HG03097 (cell line): ENCODE measurements around the gene EFR3B.

Experiments
- ATAC-seq: cut with Tn5 transposase; IDR thresholded peaks from one replicate; pipeline ENCODE4 v1.9.1; 2021; ENCODE audit not compliant: unreplicated experiment, low FRiP score

Gene EFR3B

GRCh38 chr2:25176541-25177181 lies 134.8 kb downstream of the EFR3B start:
- no peak for ATAC-seq

DNA sequence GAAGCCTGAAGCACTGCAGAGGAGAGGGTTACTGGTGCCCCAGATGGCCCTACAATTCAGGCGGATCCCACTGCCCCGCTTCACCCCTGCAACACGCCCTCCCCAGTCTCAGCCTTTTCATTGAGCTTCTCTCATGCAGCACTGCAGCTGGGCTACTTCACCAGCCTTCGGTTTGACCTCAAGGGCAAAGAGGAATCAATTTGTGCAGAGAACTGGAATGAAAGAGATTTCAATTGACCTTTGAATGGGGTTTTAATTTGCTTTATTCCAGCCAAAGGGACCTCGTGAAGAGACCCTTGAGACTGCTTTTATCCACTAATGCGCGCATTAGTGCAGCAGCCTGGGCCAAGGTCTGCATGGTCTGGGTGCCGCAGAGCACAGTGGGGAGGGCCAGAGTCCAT lies 135.3 kb downstream of the EFR3B start:
- ATAC-seq, result no peak

GRCh38 chr2:25178976-25179375 lies 137.1 kb downstream of the EFR3B start:
- no peak for ATAC-seq

DNA sequence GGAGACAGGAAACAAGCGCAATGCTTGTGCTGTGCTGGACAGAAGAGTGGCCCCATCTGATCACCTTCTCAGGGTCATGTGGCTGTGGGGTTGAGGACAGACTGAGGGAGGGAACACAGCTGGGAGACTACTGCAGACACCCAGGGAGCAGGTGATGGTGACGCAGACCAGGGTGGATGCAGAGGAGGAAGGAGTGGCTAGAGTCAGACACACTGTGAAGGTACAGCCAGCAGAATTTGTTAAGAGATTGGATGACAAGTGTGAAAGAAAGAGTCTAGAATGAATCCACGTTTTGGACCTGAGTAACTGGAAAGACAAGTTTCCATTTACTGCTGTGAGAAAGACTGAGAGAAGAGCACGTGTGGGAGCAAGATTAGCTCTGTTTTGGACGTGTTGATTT lies 142.4 kb downstream of the EFR3B start:
- ATAC-seq, result no peak

- ATAC-seq, result no peak
Observed at GRCh38 chr2:25187729-25188350, 146.0 kb downstream of the EFR3B start.

DNA sequence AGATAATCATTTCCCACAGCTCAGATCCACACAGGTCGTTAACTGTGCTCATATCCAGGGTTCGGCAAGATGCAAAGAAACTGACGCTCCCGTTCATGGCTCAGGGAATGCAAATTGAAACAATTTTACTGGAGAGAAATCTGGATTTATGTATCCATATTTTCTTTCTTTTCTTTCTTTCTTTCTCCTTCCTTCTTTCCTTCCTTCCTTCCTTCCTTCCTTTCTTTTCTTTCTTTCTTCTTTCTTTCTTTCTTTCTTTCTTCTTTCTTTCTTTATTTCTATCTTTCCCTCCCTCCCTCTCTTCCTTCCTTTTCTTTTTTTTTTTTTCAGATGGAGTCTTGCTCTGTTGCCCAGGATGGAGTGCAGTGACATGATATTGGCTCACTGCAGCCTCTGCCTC lies 146.5 kb downstream of the EFR3B start:
- ATAC-seq, result no peak

DNA sequence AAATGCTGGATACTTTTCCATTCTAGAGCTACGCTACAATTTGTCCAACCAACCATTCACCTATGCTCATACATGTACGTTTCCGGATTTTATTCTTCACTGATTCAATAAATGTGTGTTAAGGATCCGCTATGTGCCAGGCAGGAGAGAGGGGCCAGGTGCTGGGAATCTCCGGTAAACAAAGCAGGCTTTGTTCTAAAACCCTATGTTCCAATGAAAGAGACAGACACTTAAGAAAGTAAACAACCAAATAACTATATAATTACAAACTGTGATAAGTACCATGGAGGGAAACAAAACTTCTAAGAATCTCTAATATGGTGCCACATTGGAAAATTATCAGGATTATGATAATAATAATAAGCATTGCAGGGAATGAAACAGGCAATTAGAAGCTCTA lies 148.7 kb downstream of the EFR3B start:
- no peak for ATAC-seq

- no peak for ATAC-seq
Observed at GRCh38 chr2:25194576-25195122, 152.8 kb downstream of the EFR3B start.

DNA sequence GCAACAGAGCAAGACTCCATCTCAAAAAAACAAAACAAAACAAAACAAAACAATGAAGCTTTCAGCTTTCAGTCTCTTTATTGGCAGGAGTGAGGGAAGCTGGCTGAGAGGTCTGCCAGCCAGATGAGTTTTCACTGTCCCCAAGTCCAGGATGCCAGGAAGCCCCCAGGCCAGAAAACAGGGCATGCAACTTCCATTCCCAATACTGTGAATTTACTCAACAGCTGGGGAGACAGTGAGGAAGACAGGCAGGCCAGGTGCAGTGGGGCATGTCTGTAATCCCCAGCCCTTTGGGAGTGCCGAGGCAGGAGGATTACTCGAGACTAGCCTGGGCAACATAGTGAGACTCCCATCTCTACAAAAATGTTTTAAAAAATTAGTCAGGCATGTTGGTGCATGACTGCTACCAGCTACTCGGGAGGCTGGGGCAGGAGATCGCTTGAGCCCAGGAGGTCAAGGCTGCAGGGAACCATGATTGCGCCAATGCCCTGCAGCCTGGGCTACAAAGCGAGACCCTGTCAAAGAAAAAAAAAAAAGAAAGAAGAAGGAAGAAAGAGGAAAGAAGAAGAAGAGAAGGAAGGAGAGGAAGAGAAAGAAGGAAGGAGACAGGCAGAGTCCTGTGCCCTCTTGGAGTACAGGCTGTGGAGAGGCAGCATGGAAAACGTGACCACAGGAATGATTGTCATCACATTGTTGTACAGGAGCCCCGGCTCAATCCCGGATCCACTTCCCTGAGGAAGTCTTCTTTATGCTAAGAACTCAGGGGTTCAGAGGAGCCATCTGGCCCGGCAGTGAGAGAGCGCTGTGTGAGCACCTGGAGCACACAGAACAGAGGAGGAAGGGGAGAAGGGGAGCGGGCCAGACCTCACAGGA lies 155.7 kb downstream of the EFR3B start:
- ATAC-seq, result no peak

GRCh38 chr2:25198209-25198525 lies 156.3 kb downstream of the EFR3B start:
- ATAC-seq, result no peak

DNA sequence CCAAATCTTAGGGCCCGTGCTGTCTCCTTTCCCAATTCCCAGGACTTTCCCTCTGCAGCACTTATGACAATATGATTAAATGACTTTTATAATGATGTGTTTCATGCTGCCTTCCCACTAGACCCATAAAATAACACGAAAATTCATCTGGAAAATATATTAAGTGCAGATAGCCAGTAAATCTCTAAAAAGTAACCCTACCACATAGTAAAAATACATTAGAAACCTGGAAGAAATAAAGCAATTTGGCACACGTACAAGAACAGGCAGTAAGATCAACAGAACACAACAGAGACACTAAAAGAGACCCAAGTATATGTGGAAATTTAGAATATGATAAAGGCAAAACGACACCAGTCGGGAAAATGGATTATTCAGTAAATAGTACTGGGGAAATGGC lies 156.7 kb downstream of the EFR3B start:
- no peak for ATAC-seq

GRCh38 chr2:25201265-25201664 lies 159.4 kb downstream of the EFR3B start:
- no peak for ATAC-seq

DNA sequence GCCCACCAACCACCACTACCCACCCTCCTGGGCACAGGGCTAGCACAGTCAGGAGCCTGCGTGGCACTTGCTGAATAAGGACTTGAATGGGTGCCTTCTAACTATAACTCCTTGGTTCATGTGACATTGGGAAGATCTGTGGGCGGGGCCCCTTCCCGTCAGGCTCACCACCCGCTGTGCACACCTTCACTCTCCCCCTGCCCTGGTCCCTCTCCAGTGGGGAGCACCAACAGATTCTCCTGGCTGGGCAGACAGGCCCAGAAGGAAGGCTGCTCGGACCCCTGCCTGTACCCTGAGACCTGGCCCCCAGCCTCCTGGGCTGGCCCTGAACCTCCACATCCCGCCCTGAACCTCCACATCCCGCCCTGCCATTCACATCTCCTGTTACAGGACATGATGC lies 159.9 kb downstream of the EFR3B start:
- no peak for ATAC-seq

- ATAC-seq, result no peak
Observed at GRCh38 chr2:25202275-25202674, 160.4 kb downstream of the EFR3B start.

GRCh38 chr2:25204190-25204838 lies 162.4 kb downstream of the EFR3B start:
- ATAC-seq, result no peak

DNA sequence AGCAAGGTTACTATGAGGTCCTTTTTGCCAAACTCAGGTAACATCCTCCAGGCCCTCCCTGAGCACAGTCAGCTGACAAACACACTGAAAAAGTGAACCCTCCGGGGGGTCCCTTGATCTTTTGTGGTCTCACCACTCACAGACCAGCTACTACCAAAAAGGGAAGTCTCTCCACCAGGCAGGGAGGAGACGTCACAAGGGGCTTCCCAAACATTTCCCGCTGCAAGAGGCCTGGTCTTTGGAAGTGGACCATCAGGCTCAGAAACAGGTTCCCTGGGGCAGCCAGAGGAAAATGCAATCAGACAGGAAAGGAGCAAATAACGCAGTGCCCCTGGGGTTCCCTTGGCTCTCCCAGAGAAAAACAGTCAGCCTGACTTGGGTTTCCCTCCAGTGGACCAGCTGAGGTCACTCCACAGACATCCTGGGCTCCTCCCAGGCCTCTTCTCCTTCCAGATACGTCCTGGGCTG lies 165.2 kb downstream of the EFR3B start:
- ATAC-seq, result no peak
